IMR-90 (cell line): Measurements from ENCODE around the gene THAP12.

Source experiments
- BHLHE40 ChIP-seq: fragments of 150-350 bp; IDR thresholded peaks from 2 replicates; pipeline ENCODE4 v1.6.1; 2016; ENCODE audit warnings: mild to moderate bottlenecking, low read depth, low read length
- CEBPB ChIP-seq: IDR thresholded peaks from 2 replicates; pipeline ENCODE4 v1.6.1; 2012; ENCODE audit warnings: low read depth, low read length, improper control_type of control experiment
- CTCF ChIP-seq: conservative IDR thresholded peaks from 2 replicates; pipeline ENCODE4 v1.5.1; 2012; ENCODE audit warnings: mild to moderate bottlenecking, low read depth, low read length, improper control_type of control experiment
- ELK1 ChIP-seq: fragments of 150-350 bp; IDR thresholded peaks from 2 replicates; pipeline ENCODE4 v1.6.1; 2016; ENCODE audit warnings: low read depth, mild to moderate bottlenecking, low read length, moderate library complexity, borderline replicate concordance
- MAFK ChIP-seq: IDR thresholded peaks from 2 replicates; pipeline ENCODE4 v1.6.1; 2012; ENCODE audit warnings: low read depth, low read length, improper control_type of control experiment
- MAZ ChIP-seq: IDR thresholded peaks from 2 replicates; pipeline ENCODE4 v1.6.1; 2012; ENCODE audit warnings: low read depth, mild to moderate bottlenecking, low read length, improper control_type of control experiment, moderate library complexity, borderline replicate concordance
- MXI1 ChIP-seq: IDR thresholded peaks from 2 replicates; pipeline ENCODE4 v1.6.1; 2012; ENCODE audit warnings: low read depth, mild to moderate bottlenecking, low read length, moderate library complexity, borderline replicate concordance
- POLR2A ChIP-seq: IDR thresholded peaks from 2 replicates; pipeline ENCODE4 v1.6.1; 2012; ENCODE audit warnings: mild to moderate bottlenecking, low read depth, low read length
- RAD21 ChIP-seq: IDR thresholded peaks from 2 replicates; pipeline ENCODE4 v1.6.1; 2012; ENCODE audit warnings: low read length, improper control_type of control experiment
- RCOR1 ChIP-seq: IDR thresholded peaks from 2 replicates; pipeline ENCODE4 v1.6.1; 2012; ENCODE audit warnings: mild to moderate bottlenecking, low read length, improper control_type of control experiment; ENCODE audit not compliant: insufficient replicate concordance
- RFX5 ChIP-seq: IDR thresholded peaks from 2 replicates; pipeline ENCODE4 v1.8.0; 2012; ENCODE audit warnings: low read depth, mild to moderate bottlenecking, low read length, moderate library complexity
- SMC3 ChIP-seq: fragments of 150-350 bp; IDR thresholded peaks from 2 replicates; pipeline ENCODE4 v1.6.1; 2016; ENCODE audit warnings: low read depth, mild to moderate bottlenecking, antibody characterized with exemption, low read length, moderate library complexity
- USF2 ChIP-seq: fragments of 150-350 bp; IDR thresholded peaks from 2 replicates; pipeline ENCODE4 v1.6.1; 2017; ENCODE audit warnings: mild to moderate bottlenecking, antibody characterized with exemption, low read length, low read depth

- TF ChIP-seq CTCF (no peak), POLR2A (no peak), BHLHE40 (no peak), RFX5 (no peak), USF2 (no peak), SMC3 (no peak), RAD21 (no peak), MAZ (no peak), MXI1 (no peak), RCOR1 (no peak), ELK1 (no peak), CEBPB (no peak), MAFK (no peak)
These were observed 77.5 kb downstream of the THAP12 start for GRCh38 chr11:76303399-76303798.
